Astrocyte of the spinal cord (primary cell): ENCODE measurements around the gene TAS2R16.
A peak's percentile ranks its signal among the peaks of the same experiment; 100 is the strongest.

Experiments used
- DNase-seq: peaks from one replicate; pipeline ENCODE4 v3.0.0; 2011; ENCODE audit warnings: low read depth, low spot score
- H3K4me3 ChIP-seq: 2 replicates; pipeline ENCODE4 v1.5.1; 2011; ENCODE audit warnings: low read depth, mild to moderate bottlenecking, low read length, moderate library complexity
- in situ Hi-C: cut with HindIII; loops from 2 replicates; pipeline ENCODE4 v1.10.0; 2017; ENCODE audit warnings: low sequenced_read_pairs
- TF ChIP-seq, protein P1 (sequence below): IDR thresholded peaks from 2 replicates; pipeline ENCODE4 v1.5.1; 2012; ENCODE audit warnings: low read depth, mild to moderate bottlenecking, low read length, inconsistent platforms

TAS2R16 gene, protein sequence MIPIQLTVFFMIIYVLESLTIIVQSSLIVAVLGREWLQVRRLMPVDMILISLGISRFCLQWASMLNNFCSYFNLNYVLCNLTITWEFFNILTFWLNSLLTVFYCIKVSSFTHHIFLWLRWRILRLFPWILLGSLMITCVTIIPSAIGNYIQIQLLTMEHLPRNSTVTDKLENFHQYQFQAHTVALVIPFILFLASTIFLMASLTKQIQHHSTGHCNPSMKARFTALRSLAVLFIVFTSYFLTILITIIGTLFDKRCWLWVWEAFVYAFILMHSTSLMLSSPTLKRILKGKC

DNA sequence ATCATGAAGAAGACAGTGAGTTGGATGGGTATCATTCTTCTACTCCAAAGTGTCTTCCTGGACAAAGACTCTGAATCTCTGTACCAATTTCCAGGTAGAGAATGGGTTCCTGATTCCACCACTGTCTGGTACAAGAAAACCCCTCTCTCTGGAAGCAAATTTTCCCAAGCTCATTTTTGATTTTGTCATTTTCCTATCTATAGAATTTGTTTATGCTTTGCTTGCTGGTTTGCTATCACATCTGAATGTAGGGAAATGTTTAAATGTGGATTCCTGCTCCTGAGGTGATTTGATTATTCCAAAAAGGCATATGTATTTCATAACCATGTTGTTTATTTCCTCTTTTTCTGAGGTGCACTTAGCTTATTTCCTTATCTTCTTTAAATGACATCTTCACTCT lies at the start of gene TAS2R16:
Gene TAS2R16, minus strand, starts transcription at position 101 of the 400 bp plus-strand sequence. Its CDS starts 66 bp downstream, at position 35.
- no peak within 1 kb of the TSS for H3K4me3 ChIP-seq
- DNase-seq: no peak
- in situ Hi-C loops: no loop called here
- TF ChIP-seq, protein P1, sequence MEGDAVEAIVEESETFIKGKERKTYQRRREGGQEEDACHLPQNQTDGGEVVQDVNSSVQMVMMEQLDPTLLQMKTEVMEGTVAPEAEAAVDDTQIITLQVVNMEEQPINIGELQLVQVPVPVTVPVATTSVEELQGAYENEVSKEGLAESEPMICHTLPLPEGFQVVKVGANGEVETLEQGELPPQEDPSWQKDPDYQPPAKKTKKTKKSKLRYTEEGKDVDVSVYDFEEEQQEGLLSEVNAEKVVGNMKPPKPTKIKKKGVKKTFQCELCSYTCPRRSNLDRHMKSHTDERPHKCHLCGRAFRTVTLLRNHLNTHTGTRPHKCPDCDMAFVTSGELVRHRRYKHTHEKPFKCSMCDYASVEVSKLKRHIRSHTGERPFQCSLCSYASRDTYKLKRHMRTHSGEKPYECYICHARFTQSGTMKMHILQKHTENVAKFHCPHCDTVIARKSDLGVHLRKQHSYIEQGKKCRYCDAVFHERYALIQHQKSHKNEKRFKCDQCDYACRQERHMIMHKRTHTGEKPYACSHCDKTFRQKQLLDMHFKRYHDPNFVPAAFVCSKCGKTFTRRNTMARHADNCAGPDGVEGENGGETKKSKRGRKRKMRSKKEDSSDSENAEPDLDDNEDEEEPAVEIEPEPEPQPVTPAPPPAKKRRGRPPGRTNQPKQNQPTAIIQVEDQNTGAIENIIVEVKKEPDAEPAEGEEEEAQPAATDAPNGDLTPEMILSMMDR: no peak

DNA sequence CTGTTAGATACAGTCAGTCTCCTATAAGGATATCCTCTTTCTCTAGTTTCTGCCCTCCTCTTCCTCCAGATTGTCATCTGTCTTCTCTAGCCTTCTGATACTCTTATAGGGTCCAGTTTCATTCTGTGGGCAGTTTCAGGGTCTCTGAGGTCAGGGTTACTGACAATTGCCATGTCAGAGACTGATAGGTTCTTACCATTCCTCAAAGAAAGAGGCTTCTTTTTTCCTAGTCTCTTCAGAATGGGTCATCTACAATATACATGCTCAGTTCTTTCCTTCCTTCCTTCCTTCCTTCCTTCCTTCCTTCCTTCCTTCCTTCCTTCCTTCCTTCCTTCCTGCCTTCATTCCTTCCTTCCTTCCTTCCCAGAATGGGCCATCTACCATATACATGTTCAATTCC lies 48.1 kb upstream of the TAS2R16 start:
- in situ Hi-C loops: no loop called here
- H3K4me3 ChIP-seq: no peak overlapping the region
- TF ChIP-seq, protein P1: no peak
- DNase-seq: no peak

DNA sequence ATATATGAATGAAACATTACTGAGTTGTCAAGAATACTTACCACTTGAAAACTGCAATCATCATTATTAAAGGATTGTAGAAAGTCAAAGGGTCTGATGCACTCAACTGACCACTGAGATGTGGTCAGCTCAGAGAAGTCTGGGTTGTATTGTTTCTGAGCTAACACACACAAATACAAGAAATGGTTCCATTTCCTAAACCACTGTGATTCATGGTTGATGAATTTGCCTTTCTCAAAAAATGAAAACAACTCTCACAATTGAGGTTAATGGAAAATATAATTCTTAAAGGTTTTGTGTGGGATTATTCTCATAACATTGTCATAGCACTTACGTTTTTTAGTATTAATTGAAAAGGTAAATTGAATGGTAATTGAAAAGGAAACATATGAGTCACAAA lies 45.6 kb upstream of the TAS2R16 start:
- TF ChIP-seq, protein P1: no peak
- H3K4me3 ChIP-seq: no peak overlapping the region
- in situ Hi-C loops: no loop called here
- peak; percentile 84 for DNase-seq

DNA sequence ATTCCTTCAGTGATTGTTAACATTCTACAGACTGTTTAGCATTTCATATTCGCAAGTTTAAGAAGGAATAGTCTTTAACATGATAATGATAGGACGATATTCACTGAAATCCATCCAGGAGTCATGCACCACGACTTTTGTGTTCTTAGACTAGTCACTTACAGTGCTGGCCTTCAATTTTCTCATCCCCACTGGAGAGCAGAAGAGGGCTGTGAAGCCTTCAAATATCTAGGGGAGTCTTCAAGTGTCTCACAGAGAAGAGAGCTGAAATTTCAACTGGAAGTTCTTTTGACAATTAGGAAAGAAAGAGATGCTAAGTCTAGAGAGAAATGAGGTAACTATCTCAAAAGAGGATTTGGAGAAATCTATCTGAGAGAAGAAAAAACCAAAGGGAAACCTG lies 43.8 kb upstream of the TAS2R16 start:
- no peak overlapping the region for H3K4me3 ChIP-seq
- TF ChIP-seq, protein P1: no peak
- in situ Hi-C loops: no loop called here

DNA sequence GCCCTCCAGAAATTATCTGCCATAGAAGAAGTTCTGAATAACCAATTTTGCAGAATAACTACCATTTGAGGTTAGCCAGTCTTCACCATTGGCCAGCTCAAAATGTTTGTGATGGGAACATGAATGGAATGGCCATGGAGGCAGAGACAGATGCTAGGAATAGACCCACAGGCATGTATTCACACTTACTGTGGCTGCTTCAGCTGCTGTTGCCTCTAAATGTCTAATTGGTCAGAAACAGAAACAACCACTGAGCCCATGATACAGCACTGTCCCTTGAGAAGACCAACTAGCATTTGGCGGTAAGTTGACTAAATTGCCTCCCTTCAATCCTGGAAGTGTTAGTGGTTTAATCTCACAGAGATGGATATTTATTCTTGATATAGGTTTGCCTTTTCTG lies 38.6 kb upstream of the TAS2R16 start:
- no peak overlapping the region for H3K4me3 ChIP-seq
- in situ Hi-C loops: no loop called here
- DNase-seq: no peak
- TF ChIP-seq, protein P1: no peak

More for the DNA sequence above, 43.8 kb upstream of the TAS2R16 start:
- DNase-seq: no peak

DNA sequence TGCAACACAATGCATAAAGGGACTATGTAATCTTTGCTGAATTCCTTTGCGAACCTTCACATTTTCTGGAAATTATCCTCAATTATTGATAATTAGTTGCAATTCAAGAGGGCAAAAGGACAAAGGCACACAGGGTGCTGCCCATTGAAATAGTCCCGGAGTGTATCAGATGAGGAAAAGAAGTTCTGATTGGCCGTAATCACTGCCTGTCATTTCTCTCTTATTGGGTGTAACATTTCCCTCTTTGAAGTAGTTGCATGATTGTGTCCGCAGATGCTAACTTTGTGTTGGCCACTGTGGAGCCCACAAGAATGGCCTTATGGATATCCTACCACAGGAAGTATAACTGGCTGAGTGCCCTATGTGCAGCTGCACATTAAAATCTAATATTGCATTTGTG lies 35.1 kb upstream of the TAS2R16 start:
- no peak for DNase-seq
- TF ChIP-seq, protein P1: no peak
- in situ Hi-C loops: no loop called here
- no peak overlapping the region for H3K4me3 ChIP-seq
